A673 (cell line): ENCODE data around the gene TEX30.

Source experiments
- EZH2 ChIP-seq: fragments of 200-600 bp; sonication (generic); IDR thresholded peaks from 2 replicates; pipeline ENCODE4 v1.6.1; 2017; ENCODE audit warnings: borderline replicate concordance, low read depth, mild to moderate bottlenecking, mixed read lengths, antibody characterized with exemption, low read length; ENCODE audit not compliant: poor library complexity, severe bottlenecking
- TF ChIP-seq, protein P1 (sequence below): fragments of 300-800, 200-600 bp; sonication (generic); conservative IDR thresholded peaks from 2 replicates; pipeline ENCODE4 v1.5.1; 2017; ENCODE audit warnings: low read depth, mild to moderate bottlenecking, antibody characterized with exemption, low read length, moderate library complexity, mixed read lengths

DNA sequence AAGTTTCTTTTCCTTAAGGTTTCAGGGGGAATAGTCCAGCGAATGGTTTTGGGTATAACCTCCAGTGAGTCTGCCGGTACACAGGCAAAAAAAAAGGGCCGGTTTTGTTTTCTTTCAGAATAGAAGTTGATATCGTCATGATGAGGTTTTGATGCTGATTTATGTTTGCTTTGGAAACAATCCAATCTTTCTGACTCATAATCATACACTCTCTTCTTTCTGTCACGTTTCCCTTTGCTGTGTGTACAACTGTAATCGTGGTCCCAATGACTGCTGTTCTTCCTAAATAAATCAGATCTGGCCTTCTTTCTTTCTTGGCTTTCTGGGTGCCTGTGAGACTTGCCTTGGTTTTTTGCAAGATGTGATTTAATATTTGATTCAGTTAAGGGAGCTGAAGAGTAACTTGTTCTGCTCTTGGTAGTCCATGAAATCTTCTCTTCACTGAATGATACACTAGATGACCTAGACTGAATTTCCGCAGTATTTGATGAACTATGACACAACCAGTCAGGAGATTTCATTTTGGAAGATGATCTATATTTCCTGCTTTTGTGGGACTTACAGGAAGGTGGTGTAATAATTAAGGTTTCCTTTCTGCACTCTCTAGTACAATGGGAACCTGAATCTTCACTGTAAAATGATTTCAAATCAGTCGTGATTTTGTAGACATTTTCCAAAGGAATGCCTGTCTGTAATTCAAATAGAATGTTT lies 43.9 kb downstream of the TEX30 start:
- TF ChIP-seq, protein P1, sequence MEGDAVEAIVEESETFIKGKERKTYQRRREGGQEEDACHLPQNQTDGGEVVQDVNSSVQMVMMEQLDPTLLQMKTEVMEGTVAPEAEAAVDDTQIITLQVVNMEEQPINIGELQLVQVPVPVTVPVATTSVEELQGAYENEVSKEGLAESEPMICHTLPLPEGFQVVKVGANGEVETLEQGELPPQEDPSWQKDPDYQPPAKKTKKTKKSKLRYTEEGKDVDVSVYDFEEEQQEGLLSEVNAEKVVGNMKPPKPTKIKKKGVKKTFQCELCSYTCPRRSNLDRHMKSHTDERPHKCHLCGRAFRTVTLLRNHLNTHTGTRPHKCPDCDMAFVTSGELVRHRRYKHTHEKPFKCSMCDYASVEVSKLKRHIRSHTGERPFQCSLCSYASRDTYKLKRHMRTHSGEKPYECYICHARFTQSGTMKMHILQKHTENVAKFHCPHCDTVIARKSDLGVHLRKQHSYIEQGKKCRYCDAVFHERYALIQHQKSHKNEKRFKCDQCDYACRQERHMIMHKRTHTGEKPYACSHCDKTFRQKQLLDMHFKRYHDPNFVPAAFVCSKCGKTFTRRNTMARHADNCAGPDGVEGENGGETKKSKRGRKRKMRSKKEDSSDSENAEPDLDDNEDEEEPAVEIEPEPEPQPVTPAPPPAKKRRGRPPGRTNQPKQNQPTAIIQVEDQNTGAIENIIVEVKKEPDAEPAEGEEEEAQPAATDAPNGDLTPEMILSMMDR: no peak
- no peak for TF ChIP-seq EZH2
